Measurements from ENCODE around the gene KIF26A.

DNA sequence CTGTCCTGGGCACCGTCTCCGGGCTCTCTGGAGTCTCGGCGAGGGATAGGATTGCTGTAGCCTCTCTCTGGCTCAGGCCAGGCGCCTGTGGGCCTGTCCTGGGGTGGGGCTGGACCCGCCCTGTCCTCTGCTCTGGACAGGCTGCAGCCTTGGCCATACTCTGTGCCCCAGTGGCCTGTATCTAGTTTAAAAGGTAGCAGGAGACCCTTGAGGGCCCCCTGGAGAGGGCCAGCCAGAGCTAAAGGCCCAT is 1.8 kb downstream of the KIF26A start:
- TF ChIP-seq EZH2 (IDR thresholded peaks at IDR 0.05; ENCODE audit: borderline replicate concordance, insufficient read depth, low read depth, low read length, poor library complexity, severe bottlenecking): no peak
- TF ChIP-seq, protein P1, sequence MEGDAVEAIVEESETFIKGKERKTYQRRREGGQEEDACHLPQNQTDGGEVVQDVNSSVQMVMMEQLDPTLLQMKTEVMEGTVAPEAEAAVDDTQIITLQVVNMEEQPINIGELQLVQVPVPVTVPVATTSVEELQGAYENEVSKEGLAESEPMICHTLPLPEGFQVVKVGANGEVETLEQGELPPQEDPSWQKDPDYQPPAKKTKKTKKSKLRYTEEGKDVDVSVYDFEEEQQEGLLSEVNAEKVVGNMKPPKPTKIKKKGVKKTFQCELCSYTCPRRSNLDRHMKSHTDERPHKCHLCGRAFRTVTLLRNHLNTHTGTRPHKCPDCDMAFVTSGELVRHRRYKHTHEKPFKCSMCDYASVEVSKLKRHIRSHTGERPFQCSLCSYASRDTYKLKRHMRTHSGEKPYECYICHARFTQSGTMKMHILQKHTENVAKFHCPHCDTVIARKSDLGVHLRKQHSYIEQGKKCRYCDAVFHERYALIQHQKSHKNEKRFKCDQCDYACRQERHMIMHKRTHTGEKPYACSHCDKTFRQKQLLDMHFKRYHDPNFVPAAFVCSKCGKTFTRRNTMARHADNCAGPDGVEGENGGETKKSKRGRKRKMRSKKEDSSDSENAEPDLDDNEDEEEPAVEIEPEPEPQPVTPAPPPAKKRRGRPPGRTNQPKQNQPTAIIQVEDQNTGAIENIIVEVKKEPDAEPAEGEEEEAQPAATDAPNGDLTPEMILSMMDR (IDR thresholded peaks at IDR 0.05): no peak
